T-helper 1 cell treated with Interleukin-12 subunit alpha and Interleukin-12 subunit beta and Interleukin-4 antibody, amounts not matched to agents 30 μg/mL and 1 μg/mL, for 36 hours (primary cell): ENCODE data around the gene OBP2B.

Experiments used
- H3K27ac Mint-ChIP-seq: one replicate; pipeline ENCODE4 v1.8.0; 2021; ENCODE audit warnings: mild to moderate bottlenecking, mixed read lengths
- H3K27me3 Mint-ChIP-seq: one replicate; pipeline ENCODE4 v1.8.0; 2021; ENCODE audit warnings: low read depth, mixed read lengths
- H3K36me3 Mint-ChIP-seq: one replicate; pipeline ENCODE4 v1.8.0; 2021; ENCODE audit warnings: low read depth, mixed read lengths
- H3K4me1 Mint-ChIP-seq: one replicate; pipeline ENCODE4 v1.8.0; 2021; ENCODE audit warnings: low read depth, mixed read lengths
- H3K4me3 Mint-ChIP-seq: one replicate; pipeline ENCODE4 v1.8.0; 2021; ENCODE audit warnings: mild to moderate bottlenecking, moderate library complexity, mixed read lengths
- H3K9me3 Mint-ChIP-seq: one replicate; pipeline ENCODE4 v1.8.0; 2021; ENCODE audit warnings: mixed read lengths

OBP2B gene

DNA sequence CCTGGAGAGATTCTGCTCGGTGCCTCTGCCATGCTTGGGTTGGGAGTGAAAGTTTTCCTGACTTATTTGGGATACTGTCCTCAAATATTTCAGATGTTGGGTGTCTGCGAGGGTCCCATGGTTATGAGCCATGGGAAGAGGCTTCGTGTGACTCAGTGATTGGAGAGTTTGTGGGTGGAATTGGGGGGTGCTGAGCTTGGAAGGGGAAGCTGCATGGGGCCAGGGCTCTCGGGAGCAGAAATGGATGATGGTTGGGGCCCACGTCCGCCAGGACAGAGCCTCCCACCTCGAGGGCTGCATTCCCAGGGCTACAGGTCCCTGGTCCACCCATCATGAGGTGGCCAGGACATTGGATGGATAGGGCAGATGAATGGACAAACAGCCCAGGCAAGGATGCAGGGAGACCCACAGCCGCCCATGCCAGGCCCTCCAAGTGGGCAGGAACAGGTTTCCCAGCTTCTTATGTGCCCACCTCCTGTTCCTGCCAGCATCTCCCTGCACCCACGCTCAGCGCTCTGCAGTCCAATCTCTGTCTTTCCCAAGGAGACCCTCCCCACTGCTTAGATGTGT lies 5.5 kb downstream of the OBP2B start:
- Mint-ChIP-seq H3K4me3 (no peak overlapping the region), H3K27ac (no peak overlapping the region), H3K27me3 (peaks cover 12% of the 10 kb centered on the region), H3K9me3 (no peaks in the 10 kb centered on the region), H3K4me1 (no peaks in the 10 kb centered on the region), H3K36me3 (no peaks in the 10 kb centered on the region)

- no peak overlapping the region for H3K27ac Mint-ChIP-seq
- no peak overlapping the region for H3K4me3 Mint-ChIP-seq
- peaks cover 15% of the 10 kb centered on the region for H3K27me3 Mint-ChIP-seq
- no peaks in the 10 kb centered on the region for H3K4me1 Mint-ChIP-seq
- no peaks in the 10 kb centered on the region for H3K9me3 Mint-ChIP-seq
- H3K36me3 Mint-ChIP-seq, result no peaks in the 10 kb centered on the region
These were observed 6.2 kb downstream of the OBP2B start for GRCh38 chr9:133202688-133203453.

- H3K27me3 Mint-ChIP-seq, result peaks cover 18% of the 10 kb centered on the region
- no peak overlapping the region for H3K4me3 Mint-ChIP-seq
- H3K36me3 Mint-ChIP-seq, result no peaks in the 10 kb centered on the region
- H3K27ac Mint-ChIP-seq, result no peak overlapping the region
- no peaks in the 10 kb centered on the region for H3K4me1 Mint-ChIP-seq
- H3K9me3 Mint-ChIP-seq, result no peaks in the 10 kb centered on the region
These were observed 6.9 kb downstream of the OBP2B start for GRCh38 chr9:133202145-133202513.

GRCh38 chr9:133201424-133202144 lies 7.5 kb downstream of the OBP2B start:
- Mint-ChIP-seq H3K4me3 (no peak overlapping the region), H3K36me3 (no peaks in the 10 kb centered on the region), H3K4me1 (no peaks in the 10 kb centered on the region), H3K9me3 (no peaks in the 10 kb centered on the region), H3K27ac (no peak overlapping the region), H3K27me3 (peaks cover 18% of the 10 kb centered on the region)

DNA sequence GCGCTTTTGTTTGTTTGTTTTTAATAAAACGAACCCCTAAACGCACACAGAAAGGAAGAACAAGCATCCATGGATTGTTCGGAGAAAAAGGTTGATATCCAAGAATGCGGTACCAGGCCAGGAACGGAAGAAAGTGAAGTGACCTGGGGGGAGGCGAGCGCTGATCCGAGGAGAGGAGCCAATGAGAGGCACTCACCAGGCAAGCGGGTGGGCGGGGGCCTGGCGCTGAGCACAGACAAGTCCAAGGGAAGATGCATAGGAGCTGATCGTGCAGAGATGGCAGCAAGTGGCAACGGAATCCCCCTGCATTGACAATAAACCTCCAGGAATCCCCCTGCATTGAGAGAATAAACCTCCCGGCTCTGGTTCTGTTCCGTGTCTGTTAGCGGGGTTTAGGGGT lies 8.4 kb downstream of the OBP2B start:
- no peaks in the 10 kb centered on the region for H3K4me1 Mint-ChIP-seq
- H3K27ac Mint-ChIP-seq, result no peak overlapping the region
- no peaks in the 10 kb centered on the region for H3K9me3 Mint-ChIP-seq
- no peaks in the 10 kb centered on the region for H3K36me3 Mint-ChIP-seq
- H3K4me3 Mint-ChIP-seq, result no peak overlapping the region
- H3K27me3 Mint-ChIP-seq, result peaks cover 18% of the 10 kb centered on the region

DNA sequence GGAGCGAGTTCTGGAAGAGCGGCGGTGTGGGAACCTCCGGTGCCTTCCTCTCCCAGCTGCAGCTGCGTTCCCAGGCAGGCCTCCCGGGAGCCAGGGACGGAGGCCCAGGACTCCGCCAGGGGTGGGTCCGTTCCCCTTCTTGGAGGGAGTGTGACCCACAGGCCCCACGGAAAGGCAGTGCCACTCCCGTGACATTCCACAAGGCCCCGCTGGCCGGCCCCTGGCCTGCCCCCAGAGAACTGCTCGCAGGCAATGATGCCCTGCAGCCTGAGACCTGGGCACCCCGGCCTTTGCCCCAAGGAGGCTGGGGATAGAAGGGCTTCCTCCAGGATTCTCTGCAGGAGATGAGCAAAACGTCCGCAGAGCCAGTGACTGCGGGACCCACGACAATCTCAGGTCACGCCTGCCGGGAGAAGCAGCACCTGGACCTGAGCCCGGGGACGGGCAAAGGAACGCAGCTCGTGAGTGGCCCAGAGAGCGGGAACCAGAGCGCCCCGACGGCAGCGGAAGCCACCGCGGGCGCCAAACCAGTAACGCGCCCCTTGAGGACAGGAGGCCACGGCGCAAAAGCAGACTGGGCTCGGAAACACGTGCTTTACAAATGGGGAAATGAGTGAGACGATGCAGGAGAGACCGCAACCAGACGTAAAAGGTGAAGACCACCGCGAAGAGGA lies 9.3 kb downstream of the OBP2B start:
- Mint-ChIP-seq H3K27ac (no peak overlapping the region), H3K4me1 (no peaks in the 10 kb centered on the region), H3K27me3 (peaks cover 25% of the 10 kb centered on the region), H3K36me3 (no peaks in the 10 kb centered on the region), H3K4me3 (peak overlapping the region; percentile 69), H3K9me3 (peaks cover 4% of the 10 kb centered on the region)

DNA sequence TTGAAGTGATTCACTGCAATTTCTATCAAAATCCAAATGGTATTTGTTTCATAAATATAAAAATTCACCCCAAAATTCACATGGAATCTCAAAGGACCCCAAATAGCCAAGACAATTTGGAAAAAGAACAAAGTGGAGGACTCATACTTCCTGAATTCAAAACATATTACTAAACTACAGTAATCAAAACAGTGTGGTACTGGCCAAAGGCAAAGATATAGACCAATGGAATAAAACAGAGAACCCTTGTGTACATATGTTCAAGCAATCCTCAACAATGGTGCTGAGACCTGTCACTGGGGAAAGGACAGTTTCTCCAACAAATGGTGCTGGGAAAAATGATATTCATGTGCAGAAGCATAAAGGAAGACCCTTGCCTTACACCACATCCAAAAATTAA lies 14.0 kb downstream of the OBP2B start:
- Mint-ChIP-seq H3K36me3 (no peaks in the 10 kb centered on the region), H3K27ac (no peak overlapping the region), H3K9me3 (peaks cover 4% of the 10 kb centered on the region), H3K4me3 (no peak overlapping the region), H3K4me1 (no peaks in the 10 kb centered on the region), H3K27me3 (peaks cover 26% of the 10 kb centered on the region)

DNA sequence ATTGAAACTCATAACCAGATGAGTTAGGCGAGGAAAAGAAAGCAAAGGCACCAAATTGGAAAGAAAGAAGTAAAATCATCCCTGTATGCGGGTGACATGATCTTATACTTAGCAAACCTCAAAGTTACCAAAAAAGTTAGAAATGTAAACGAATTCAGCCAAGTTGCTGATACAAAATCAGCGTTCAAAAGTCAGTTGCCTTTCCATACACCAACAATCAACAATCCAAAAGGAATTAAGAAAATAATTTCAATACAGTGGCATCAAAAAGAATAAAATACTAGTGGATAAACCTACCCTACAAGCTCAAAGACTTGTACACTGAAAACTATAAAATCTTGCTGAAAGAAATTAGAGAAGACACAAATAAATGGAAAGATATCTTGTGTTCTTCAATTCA lies 14.5 kb downstream of the OBP2B start:
- no peaks in the 10 kb centered on the region for H3K4me1 Mint-ChIP-seq
- no peak overlapping the region for H3K27ac Mint-ChIP-seq
- H3K4me3 Mint-ChIP-seq, result no peak overlapping the region
- peaks cover 4% of the 10 kb centered on the region for H3K9me3 Mint-ChIP-seq
- H3K36me3 Mint-ChIP-seq, result no peaks in the 10 kb centered on the region
- peaks cover 26% of the 10 kb centered on the region for H3K27me3 Mint-ChIP-seq

DNA sequence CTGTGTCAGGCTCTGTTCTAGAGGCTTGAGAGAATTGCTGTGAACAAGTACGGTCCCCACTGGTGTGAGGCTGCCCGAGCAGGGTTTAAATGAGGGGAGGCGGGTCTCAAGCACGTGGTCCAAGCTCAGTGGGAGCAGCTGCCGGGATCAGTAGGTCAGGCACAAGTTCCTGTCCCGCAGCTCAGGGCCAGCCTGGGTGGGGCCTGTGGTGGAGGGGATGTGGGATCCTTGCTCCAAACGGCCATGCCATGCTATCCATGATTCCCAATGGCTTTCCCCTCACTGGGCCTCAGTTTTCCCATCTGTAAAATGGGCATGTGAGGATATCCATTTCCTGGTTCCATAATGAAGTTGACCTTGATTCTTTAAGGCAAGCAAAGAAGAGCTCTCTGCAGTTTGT lies 17.1 kb downstream of the OBP2B start:
- no peaks in the 10 kb centered on the region for H3K36me3 Mint-ChIP-seq
- H3K27me3 Mint-ChIP-seq, result peaks cover 32% of the 10 kb centered on the region
- no peak overlapping the region for H3K27ac Mint-ChIP-seq
- no peak overlapping the region for H3K4me3 Mint-ChIP-seq
- no peaks in the 10 kb centered on the region for H3K4me1 Mint-ChIP-seq
- peaks cover 4% of the 10 kb centered on the region for H3K9me3 Mint-ChIP-seq

DNA sequence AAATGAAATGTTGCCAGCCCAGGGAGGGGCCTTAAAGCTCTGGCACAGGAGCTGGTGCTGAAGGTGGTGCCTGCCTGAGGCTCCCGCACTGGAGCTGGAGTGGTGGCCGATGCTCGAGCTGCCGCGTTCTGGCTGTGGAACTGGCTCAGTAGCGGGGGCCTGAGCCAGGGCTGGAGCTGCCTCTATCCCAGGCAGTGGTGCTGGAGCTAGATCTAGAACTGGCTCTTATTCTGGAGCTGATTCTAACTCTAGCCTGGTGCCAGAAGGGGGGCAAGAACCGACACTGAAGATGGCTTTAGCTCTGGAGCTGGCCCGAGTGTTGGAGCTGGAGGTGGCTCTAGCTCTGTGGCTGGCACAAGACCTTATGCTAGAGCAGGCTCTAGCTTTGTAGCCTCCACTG lies 19.2 kb downstream of the OBP2B start:
- Mint-ChIP-seq H3K27me3 (peaks cover 36% of the 10 kb centered on the region), H3K4me3 (no peak overlapping the region), H3K27ac (no peak overlapping the region), H3K36me3 (no peaks in the 10 kb centered on the region), H3K4me1 (peaks cover 6% of the 10 kb centered on the region), H3K9me3 (no peaks in the 10 kb centered on the region)

DNA sequence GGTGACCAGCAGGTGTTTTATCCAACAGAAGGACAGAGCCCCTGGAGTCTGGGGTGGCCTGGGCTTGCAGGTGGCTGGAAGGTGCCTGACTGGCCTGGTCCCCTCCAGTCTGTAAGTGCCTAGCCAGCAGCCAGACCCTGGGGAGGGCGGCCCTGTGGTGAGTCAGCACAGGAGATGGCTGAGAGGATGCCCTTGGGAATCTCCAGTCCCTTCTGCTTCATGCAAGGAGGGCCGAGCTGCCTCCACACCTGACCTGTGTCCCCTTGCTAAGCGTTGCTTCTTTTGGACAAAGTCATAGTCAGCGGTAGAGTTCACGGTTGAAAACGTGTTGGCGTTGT lies 20.2 kb downstream of the OBP2B start:
- Mint-ChIP-seq H3K27ac (no peak overlapping the region), H3K4me3 (no peak overlapping the region), H3K36me3 (no peaks in the 10 kb centered on the region), H3K4me1 (peaks cover 12% of the 10 kb centered on the region), H3K27me3 (peaks cover 37% of the 10 kb centered on the region), H3K9me3 (no peaks in the 10 kb centered on the region)

GRCh38 chr9:133188006-133188842 lies 20.8 kb downstream of the OBP2B start:
- peaks cover 15% of the 10 kb centered on the region for H3K4me1 Mint-ChIP-seq
- no peaks in the 10 kb centered on the region for H3K9me3 Mint-ChIP-seq
- H3K36me3 Mint-ChIP-seq, result no peaks in the 10 kb centered on the region
- peaks cover 39% of the 10 kb centered on the region for H3K27me3 Mint-ChIP-seq
- no peak overlapping the region for H3K27ac Mint-ChIP-seq
- no peak overlapping the region for H3K4me3 Mint-ChIP-seq

DNA sequence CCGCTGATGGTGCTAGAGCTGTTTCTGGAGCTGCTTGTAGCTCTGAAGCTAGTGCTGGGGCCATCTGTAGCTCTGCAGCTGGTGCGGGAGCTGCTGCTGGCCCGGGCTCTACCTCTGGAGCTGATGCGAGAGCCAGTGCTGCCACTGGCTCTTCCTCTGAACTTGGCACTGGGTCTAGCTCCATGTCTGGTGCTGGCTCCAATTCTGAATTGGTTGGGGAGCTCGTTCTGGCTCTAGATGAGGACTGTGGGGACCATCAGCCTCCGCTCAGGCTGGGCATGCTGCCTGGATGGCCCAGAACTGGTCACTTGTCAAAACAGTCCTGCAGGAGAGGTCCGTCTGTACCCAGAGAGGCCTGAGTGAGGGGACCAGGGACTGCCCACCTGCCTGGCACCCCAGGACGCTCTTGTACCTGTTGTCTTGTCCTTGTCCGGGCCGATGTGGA lies 21.5 kb downstream of the OBP2B start:
- Mint-ChIP-seq H3K27me3 (peaks cover 45% of the 10 kb centered on the region), H3K4me3 (no peak overlapping the region), H3K4me1 (peaks cover 15% of the 10 kb centered on the region), H3K36me3 (no peaks in the 10 kb centered on the region), H3K27ac (no peak overlapping the region), H3K9me3 (no peaks in the 10 kb centered on the region)

GRCh38 chr9:133186736-133187135 lies 22.3 kb downstream of the OBP2B start:
- Mint-ChIP-seq H3K27ac (no peak overlapping the region), H3K27me3 (peaks cover 46% of the 10 kb centered on the region), H3K9me3 (no peaks in the 10 kb centered on the region), H3K36me3 (no peaks in the 10 kb centered on the region), H3K4me1 (peaks cover 15% of the 10 kb centered on the region), H3K4me3 (no peak overlapping the region)
